Epidermal melanocyte (primary cell): ENCODE measurements around the gene MBD3L2.
A peak's percentile ranks its signal among the peaks of the same experiment; 100 is the strongest.
"Not testable (repeated sequence)": the region's sequence is repeated elsewhere in the genome, so short reads cannot be mapped to it uniquely, and the experiment has no call there.

Experiments used
- DNase-seq: peaks from one replicate; pipeline ENCODE4 v3.0.0; 2011; ENCODE audit warnings: low spot score; ENCODE audit not compliant: insufficient read length

MBD3L2 gene

DNA sequence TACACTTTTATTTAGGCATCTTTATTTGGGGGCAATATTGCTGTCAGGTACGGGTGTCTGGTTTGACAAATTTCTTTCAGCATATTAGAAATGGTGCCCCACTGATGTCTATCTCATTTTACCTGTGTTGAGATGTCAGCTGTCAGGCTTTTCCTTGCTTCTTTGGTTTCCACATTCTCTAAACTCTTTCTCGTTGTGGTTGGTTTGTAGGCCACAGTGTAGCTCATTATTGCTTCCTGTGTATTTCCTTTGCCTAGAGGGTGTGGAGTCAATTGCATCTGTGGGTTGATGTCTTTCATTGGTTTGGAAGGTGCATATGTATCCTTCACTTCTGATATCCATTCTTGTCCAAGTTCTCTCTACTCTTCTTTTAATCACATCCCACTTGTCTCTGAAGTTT lies 10.9 kb downstream of the MBD3L2 start:
- DNase-seq, result not testable (repeated sequence)

DNA sequence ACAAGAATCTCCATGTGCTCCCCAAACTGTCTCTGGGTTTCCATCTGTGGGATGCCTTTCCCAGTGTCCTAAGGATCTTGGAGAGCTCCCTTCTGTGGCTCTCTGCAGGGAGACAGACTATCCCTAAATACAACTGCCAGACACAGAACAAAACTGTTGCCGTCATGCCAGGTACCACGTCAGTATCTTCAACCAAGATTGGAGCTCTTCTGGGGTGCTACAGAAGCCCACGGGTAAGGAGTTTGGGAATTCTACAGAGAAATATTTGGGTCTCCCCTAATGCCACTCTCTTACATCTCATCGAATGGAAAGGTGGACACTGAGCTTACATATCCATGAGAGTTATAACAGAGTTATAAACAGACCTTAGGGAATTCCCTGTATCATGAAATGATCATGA lies 14.2 kb downstream of the MBD3L2 start:
- DNase-seq, result no peak

DNA sequence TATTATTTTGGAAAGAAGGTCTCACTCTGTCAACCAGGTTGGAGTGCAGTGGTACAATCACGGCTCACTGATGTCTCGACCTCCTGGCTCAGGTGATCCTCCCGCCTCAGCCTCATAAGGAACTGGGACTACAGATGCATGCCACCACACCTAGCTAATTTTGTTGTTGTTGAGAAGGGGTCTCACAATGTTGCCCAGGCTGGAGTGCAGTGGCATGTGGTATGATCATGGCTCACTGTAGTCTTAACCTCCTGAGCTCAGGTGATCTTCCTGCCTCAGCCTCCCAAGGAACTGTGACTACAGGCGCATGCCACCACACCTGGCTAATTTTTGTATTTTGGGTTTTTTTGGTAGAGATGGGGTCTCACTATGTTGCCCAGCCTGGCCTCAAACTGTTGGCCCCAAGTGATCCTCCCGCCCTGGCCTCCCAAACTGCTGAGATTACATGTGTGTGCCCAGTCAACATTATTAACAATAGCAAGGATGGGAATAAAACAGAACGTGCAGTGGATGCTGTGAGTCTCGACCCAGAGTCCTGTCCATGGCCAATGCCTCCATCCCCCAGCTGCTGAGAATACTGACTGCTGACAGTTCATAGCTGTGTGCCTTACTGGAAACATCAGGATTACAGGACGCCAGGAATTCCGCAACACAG lies 14.8 kb downstream of the MBD3L2 start:
- no peak for DNase-seq

DNA sequence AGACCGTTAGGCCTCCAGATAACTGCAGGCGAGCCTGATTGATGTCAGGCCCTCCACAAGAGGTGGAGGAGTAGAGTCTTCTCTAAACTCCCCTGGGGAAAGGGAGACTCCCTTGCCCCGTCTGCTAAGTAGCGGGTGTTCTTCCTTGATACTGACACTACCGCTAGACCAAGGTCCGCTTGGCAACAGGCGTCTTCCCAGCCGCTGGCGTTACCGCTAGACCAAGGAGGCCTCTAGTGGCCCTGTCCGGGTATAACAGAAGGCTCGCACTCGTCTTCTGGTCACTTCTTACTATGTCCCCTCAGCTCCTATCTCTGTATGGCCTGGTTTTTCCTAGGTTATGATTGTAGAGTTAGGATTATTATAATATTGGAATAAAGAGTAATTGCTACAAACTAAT lies 18.0 kb downstream of the MBD3L2 start:
- DNase-seq, result not testable (repeated sequence)

DNA sequence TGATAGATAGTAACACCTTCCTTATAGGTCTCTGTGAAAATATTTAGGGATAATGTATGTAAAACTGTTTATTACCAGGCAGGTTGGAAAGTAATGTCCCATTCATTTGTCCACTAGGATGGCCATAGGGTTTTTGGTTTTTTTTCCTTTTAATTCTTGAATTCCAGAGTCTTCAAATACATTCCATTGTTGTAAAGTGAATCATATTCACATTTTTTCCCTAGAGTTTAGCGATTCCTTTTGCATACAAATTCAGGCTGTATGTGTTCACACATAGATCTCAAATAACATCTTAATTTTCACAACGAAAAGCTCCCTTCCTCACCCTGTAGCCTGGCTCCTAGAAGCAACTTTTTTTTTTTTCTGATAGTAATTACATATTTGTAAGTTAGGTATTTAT lies 18.6 kb downstream of the MBD3L2 start:
- no peak for DNase-seq

DNA sequence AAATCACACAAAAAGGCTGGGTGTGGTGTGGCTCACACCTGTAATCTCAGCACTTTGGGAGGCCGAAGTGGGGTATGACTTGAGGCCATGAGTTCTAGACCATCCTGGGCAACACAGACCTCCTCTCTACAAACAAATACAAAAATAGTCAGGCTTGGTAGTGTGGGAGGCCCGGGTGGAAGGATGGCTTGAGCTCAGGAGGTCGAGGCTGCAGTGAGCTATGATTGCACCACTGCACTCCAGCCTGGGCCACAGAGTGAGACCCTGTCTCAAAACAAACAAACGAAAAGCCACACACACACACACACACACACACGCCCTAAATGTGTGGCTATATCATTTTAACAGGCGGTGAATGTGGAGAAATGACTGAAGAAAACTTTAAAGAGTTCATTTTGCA lies 19.5 kb downstream of the MBD3L2 start:
- DNase-seq, result no peak

DNA sequence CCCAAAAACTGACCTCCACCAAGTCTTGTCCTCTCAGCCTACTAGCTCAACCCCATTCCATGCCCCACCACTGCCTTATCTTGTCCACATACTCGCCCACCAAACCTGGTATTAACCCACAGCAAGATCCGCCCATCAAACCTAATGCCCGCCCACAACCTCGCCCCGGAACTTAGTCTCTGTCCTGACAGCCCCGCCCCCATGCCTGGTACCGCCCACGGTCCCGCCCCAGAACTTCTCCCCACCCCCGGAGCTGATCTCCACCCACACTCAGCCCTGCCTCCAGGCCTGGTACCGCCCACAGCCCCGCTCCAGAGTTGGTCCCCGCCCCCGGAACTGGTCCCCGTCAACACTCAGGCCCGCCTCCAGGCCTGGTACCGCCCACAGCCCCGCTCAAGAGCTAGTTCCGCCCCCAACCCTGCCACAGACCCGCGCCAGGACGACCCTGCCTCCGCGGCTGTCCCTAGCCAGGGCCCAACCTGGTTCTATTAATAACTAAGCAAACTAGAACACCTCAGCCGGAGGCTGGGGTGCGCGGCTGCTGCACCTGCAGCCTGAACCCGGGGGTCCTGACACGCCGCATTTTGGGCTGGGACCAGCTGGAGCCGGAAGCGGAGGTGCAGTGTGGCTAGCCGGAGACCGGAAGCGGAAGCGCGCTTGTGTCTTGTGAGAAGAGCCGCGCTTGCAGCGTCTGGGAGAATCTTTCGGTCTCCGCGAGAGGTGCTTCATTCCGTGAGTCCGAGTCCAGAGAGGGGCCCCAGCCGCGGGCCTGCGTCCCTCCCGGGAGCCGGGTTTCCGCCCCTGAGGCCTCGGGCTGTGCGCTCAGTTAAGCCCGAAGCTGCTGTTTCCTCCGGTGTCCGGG lies 20.2 kb downstream of the MBD3L2 start, which contains the start of gene ZNF557:
Gene ZNF557, plus strand, starts transcription at position 662 of the 862 bp plus-strand sequence. CDS start 5,372 bp downstream, outside the sequence.
- DNase-seq, result peak; percentile 80

DNA sequence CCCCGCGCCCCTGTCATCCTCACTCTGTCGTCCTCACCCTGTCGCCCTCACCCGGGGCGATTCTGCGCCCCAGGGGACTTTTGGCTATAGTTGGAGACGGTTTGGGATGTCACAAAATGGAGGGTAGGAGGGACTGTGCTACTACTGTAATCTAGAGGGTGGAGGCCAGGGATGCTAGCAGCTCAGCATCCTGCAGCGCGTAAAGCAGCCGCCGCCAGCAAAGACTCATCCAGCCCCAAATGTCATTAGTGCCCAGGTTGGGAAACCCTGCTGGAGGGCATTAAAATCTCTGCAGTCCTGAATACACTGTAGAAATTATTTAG lies 20.7 kb downstream of the MBD3L2 start:
- DNase-seq, result no peak

DNA sequence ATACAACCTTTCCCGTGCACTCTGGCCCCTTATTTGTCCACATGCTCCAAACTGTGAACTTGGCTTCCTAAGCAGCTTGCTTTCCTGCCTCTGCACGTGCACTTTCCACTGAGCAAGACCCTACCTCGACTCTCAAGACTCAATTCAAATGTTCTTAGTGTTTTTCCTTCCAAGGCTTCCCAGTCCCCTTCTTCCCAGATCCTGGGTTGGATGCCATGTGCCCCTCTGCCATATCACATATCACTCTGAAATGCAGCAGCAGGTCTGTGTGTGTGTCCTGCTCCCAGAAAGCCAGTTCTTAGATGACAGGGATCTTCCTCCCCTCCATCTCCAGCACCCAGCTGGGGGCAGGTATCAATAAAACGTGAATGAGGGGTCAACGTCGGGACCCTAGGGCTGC lies 23.4 kb downstream of the MBD3L2 start:
- no peak for DNase-seq

DNA sequence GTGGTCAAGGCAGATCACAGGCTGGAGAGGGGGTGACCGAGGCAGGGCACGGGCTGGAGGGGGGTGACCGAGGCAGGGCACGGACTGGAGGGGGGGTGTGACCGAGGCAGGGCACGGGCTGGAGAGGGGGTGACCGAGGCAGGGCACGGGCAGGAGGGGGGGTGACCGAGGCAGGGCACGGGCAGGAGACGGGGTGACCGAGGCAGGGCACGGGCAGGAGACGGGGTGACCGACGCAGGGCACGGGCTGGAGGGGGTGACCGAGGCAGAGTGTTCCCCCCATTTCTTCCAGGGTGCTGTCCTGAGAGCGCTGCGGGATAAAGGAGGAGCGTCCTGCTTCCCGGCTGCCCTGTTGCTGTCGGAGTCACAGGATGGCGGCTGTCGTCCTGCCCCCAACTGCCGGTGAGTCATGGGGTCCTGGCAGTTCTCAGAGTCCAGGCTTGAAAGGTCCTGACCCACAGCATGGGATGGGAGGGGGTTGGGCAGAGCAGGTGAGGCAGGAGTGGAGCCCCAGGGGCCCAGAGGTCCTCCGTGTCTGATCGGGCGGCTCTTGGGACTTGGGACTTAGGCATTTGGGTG lies 25.7 kb downstream of the MBD3L2 start:
- DNase-seq, result no peak

DNA sequence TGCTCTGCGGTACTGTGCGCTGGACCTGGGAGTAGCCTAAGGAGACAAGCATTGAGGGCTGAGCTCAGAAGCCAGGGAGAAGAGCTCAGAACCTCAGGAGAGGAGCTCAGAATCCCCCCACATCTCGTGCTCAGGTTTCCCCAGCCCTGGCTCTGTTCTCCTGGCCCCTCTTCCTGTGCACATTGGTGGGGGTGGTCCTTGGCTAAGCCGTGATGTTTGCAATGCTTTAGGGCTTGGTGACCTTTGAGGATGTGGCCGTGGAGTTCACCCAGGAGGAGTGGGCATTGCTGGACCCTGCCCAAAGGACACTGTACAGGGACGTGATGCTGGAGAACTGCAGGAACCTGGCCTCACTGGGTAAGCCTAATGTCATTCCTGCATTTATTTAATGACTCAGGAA lies 27.0 kb downstream of the MBD3L2 start:
- DNase-seq, result no peak

DNA sequence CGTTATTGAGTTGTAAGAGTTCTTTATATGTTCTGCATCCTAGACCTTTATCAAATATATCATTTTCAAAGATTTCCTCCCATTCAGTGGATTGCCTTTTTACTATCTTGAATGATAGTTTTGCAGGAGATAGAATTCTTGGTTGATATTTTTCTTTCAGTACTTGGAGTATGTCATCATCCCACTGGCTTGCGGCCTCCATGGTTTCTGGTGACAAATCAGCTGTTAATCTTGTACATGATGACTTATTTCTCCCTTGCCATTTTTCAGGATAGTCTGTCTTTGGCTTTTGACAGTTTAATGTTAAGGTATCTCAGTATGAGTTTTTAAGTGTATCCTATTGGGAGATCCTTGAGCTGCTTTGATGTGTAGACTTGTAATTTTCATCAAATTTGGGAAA lies 28.9 kb downstream of the MBD3L2 start:
- DNase-seq, result no peak

DNA sequence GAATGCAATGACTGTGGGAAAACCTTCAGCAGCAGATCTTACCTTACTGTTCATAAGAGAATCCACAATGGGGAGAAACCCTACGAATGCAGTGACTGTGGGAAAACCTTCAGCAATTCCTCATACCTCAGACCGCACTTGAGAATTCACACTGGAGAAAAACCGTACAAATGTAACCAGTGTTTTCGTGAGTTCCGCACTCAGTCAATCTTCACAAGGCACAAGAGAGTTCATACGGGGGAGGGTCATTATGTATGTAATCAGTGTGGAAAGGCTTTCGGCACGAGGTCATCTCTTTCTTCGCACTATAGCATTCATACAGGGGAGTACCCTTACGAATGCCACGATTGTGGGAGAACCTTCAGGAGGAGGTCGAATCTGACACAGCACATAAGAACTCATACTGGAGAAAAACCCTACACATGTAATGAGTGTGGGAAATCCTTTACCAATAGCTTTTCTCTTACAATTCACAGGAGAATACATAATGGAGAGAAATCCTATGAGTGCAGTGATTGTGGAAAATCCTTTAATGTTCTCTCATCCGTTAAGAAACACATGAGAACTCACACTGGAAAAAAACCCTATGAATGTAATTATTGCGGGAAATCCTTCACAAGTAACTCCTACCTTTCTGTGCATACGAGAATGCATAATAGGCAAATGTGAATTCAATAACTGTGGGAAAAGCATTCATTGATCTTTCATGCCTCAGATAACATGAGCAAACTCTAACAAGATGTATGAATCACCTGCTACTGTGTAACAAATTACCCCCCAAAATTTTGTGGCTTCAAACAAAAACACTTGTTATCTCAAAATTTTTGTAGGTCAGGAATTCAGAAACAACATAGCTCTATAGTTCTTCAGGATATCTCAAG lies 34.2 kb downstream of the MBD3L2 start:
- no peak for DNase-seq

DNA sequence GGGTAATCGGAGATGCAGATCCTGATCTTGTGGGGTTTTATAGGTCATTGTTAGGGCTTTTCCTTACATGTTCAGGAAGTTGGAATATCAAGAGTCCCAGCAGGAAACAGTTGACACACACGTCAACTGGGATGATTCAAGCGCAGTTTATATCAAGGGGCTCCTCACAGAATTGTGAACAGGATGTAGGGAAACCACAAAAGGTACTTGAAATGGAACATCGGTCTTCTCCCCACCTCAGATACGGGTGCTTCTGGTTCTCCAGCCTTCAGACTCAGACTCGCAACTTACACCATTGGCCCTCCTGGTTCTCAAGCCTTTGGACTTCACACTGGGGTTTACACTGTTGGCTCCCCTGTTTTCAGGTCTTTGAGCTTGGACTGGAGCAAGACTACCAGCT lies 39.9 kb downstream of the MBD3L2 start:
- no peak for DNase-seq

DNA sequence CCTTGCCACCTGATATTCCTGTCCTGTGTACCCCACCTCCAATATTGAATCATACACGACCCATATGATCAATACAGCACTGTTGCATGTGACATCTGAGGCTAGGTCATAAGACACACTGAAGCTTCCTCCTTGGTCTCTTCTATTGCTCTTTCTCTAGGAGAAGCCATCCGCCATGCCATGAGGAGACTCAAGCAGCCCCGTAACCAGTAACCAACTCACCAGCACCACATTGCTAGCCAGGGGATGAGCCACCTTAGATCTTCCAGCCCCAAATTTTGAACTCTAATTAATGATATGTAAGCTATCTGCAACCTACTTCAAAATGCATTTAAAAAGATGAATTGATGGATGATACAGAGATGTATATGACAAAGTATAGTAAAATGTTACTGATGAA lies 49.0 kb downstream of the MBD3L2 start:
- no peak for DNase-seq

DNA sequence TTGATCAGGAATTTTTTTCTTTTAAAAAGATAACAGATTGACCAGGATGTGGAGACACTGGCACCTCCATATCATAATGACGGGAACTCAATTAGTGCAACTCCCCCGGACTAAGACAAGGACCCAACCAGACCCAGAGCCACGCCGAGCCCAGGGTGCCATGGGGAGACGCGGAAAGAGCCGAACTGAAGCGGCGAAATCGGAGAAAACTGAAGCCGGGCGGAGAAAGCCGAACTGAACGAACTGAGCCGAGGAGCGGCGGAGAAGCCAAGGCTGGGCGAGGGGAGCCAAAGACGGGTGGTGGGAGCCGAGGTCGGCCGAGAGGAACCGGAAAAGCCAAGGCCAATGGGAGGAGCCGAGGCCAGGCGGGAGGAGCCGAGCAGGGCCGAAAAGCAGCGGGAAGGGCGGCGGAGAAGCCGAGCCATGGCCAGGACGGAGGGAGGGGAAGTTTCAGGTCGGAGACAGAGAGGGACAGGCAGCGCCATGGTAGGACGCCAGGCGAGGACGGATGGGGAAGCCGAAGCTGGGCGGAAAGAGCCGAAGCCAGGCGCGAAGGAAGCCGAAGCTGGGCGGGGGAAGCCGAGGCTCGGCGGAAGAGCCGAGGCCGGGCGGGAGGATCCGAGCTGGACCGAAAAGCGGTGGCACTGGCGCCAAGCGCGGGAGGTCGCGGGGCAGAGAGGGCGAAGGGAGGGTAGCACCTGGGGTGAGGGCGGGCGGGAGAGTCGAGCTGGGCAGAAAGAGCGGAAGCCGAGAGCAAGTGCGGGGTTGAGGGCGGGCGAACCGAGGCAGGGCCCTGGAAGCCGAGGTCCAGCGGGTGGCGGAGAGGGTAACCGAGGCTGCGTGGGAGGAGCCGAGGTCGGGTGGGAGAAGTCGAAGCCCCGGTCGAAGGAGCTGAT lies 49.8 kb downstream of the MBD3L2 start:
- DNase-seq, result peak; percentile 76

DNA sequence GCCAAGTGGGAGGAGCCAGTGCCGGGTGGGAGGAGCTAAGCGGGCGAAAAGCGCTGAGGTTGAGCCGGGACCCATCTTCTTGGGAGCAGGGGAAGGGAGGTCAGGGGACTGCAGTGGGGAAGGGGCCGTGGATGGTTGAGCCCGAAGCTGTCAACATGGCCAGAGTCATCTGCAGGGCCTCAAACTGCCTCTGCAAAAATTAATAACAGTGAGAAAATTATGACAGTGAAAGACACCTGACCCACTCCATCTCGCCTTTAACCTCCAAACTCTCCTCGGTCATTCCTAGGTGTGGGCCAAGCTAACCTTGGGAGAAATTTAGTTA lies 50.4 kb downstream of the MBD3L2 start:
- no peak for DNase-seq
